GM20000 (cell line): ENCODE results near the gene RREB1.

Experiments
- DNase-seq: peaks from one replicate; pipeline ENCODE4 v3.0.0; 2012; ENCODE audit warnings: low spot score
- TF ChIP-seq, protein P1 (sequence below): IDR thresholded peaks from 2 replicates; pipeline ENCODE4 v1.5.1; 2012; ENCODE audit warnings: mild to moderate bottlenecking, control low read depth; ENCODE audit errors: extremely low read depth, missing control alignments

RREB1 gene

DNA sequence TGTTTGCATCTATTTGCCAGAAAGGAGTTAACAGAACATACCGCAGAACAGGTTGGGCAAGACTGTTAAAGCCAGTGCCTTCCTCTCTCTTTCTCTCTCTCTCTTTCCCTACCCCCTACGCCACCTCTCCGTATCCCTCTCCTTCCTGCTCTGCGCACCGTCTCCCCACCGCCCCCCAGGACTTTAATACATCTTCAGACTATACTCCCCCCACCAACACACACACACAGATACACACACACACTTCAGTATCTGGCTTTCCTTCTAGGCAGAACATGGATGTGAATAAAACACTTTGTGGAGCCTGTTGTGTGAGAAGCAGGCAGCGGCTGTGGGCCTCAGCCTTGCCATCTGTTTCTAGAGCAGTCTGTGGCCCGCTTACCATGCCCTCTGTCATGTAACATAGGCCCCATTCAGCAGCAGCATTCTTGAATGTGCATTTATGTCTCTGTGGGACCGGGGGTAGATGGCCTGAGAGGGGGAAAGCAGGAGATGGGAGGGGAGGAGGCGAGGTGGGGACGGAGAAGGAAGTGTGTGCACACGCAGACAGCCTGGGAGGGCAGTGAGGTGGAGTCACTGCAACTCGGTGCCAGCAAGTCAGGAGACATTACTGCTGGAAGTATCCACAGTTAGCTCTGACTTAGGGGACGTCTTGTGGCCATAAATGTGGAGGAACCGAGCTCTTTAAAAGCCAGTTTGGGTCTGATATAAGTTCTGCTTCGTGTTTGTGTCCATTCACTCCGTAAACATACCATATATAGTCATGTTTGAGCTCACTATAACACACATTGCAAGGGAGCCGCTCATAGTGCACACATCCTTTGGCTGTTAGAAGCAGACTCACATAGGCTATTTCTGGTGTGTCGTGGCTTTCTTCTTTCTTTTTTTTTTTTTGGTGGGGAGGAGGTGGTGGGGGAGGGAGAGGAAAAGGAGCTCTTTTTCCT lies 38.4 kb downstream of the RREB1 start:
- DNase-seq: peak; percentile 38
- TF ChIP-seq, protein P1, sequence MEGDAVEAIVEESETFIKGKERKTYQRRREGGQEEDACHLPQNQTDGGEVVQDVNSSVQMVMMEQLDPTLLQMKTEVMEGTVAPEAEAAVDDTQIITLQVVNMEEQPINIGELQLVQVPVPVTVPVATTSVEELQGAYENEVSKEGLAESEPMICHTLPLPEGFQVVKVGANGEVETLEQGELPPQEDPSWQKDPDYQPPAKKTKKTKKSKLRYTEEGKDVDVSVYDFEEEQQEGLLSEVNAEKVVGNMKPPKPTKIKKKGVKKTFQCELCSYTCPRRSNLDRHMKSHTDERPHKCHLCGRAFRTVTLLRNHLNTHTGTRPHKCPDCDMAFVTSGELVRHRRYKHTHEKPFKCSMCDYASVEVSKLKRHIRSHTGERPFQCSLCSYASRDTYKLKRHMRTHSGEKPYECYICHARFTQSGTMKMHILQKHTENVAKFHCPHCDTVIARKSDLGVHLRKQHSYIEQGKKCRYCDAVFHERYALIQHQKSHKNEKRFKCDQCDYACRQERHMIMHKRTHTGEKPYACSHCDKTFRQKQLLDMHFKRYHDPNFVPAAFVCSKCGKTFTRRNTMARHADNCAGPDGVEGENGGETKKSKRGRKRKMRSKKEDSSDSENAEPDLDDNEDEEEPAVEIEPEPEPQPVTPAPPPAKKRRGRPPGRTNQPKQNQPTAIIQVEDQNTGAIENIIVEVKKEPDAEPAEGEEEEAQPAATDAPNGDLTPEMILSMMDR: no peak

DNA sequence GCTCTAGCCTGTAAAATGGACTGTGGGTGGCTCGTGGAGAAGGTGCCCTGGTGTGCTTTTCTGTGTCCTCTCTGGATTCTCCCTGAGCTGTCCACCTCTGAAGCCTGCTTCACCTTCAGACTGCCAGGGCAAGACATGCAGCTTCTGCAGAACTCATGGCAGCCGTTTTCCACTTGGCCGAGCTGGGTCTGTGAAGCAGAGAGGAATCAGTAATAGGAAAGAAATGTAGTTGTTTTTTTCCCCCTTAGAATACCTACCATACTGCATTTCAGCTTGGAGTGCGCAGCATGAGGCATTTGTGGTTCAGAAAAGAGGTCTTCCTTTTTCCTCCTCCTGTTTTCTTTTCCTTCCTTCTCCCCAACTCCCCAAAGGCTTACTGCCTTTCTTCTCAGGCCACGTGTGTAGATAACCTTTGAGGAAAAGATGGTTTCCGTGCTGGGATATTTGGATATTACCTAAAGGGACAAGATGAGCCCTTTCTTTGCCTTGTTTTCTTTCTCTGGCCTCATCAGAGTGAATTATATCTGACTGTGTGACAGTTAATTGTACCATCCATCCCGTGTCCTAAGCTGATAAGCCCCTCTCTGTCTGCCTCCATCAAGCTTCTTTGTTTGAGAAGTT lies 39.4 kb downstream of the RREB1 start:
- TF ChIP-seq, protein P1: no peak
- no peak for DNase-seq

DNA sequence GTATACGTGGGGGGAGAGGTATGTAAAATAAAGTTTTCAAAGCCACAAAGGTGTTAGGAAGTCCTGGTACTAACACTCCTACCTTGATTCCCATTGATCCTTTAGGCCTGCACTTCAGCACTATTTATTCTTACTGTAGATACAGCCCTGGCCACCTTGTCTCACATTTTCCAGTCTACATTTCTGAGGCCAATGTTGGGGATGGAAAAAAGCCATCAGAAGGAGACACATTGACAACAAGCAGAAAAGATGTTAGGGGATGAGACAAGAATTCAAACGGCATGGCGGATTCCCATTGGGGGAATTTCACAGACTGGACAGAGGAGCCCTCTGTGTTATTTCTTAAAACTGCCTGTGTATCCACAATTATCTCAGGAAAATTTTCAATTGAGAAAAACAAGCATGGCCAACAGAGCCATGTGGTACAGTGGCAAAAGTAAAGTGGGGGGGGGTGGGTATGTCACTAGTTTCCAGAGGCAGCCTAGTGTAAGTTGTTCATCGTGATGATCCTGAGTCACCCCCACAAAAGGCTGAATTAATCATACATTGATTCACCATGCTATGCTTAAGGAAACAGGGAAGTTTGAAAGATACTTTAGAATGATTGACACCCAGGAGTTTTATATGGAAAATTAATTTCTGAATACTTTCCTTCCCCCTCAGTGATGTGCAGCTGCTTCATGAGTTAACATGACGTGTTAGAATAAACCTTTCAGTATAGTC lies 40.5 kb downstream of the RREB1 start:
- no peak for DNase-seq

DNA sequence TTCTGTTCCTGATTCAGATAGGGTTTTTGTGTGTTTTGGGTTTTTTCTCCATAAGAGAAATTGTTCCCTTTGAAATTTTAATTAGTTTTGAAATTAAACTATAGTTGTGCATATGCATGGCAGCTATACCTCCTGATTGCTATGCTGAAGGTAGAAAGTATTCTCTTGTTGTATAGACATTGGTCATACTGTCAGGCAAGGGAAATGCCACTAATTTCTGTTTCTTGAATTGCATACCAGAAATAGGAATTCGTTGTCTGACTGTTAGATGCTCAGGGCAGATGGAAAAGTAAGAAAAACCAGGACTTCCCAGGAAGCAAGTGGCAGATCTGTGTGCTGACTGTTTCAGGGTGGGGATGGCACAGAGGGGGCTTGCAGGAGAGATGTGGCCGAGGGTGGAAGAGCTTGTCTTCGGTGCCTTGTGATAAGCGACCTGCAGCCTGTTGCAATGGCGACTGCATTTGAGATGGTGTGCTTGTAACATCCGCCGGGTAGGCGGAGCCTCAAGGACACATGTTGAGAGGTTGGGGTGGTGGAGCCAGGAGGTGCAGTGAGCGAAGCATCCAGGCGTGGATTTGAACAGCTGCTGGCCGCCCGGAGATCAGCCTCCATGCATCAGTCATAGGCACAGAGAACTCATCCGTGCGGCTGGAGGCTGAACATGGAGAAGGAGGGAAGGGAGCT lies 42.8 kb downstream of the RREB1 start:
- TF ChIP-seq, protein P1: no peak
- DNase-seq: no peak

More for the DNA sequence above, 40.5 kb downstream of the RREB1 start:
- TF ChIP-seq, protein P1: no peak

DNA sequence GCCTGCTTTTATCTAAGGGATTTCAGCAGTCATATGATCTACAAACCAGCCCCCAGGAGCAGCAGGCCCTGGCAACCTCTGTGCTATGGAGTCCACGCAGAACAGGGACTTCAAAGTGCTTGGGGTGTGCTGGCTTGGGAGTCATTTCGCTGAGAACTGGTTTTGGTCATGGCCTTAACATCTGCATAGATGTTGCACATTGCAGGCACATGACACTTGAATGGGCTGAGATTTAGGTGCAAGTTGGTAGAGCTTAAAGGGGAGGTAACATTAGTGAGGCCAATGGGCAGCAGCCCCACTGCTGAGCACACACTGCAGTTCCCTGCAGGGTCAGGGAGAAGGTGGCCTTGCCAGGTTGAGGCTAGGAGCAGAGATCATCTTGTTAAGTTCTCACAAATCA lies 43.6 kb downstream of the RREB1 start:
- DNase-seq: no peak
- TF ChIP-seq, protein P1: no peak

DNA sequence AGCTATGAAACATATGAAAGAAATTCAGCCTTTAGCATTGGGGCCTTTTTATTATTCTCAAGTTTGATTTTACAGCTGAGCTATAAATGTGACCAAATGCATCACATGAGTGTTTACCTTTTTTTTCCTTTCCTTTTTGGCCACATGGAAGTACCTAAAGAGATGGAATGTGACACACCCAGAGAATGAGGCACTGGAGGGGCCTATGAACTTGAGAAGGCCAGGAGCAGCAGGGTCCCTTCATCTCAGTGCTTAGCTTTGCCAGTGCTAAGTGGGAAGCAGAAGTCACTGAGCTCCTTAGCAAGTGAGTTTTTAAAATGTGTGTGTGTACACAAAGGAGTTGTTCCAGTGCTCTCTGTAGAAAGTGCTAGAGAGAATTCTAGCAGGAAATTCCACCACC lies 44.7 kb downstream of the RREB1 start:
- TF ChIP-seq, protein P1: no peak
- no peak for DNase-seq

DNA sequence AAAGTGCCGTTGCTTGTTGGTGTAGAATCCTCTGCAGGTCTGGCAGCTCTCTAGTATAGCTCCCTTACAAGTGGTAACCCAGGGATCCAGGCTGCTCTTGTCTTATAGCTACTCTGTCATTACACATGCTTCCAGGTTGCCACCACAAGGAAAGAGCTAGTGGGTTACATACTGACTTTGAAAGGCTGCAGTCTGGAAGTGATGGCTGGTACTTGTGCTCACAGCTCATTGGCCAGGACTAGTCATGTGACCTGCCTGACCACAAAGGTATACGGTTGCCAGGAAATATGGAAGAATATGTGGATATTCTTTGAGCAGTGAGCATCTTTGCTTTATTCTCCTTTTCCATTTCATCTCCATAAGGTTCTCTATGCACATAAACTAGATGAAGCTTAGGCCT lies 46.0 kb downstream of the RREB1 start:
- TF ChIP-seq, protein P1: no peak
- no peak for DNase-seq
